CD14-positive monocyte (primary cell): ENCODE measurements around the gene NTRK3. TPM values are rescaled to one million over a fixed set of nuclear protein-coding genes. Genes with fewer than 3 reads are reported as not detected.

ENCODE experiments used
- DNase-seq, 3 donors: peaks; one replicate each; pipeline ENCODE4 v3.0.0-alpha.2; 2011 to 2022
- H2AFZ ChIP-seq: 2 replicates; pipeline ENCODE4 v1.6.0; 2012; ENCODE audit warnings: mild to moderate bottlenecking, low read depth, low read length, inconsistent platforms; ENCODE audit not compliant: insufficient read depth, poor library complexity, severe bottlenecking
- H3K27ac ChIP-seq, 2 donors: 1 replicate in 1 of 2; 2 replicates in 1 of 2; pipeline ENCODE4 v1.5.1; 2012 to 2013; ENCODE audit warnings: low read length in 2 of 2, control low read depth in 1 of 2, inconsistent platforms in 1 of 2, low read depth in 1 of 2, mild to moderate bottlenecking in 1 of 2
- H3K27me3 ChIP-seq, 2 donors: one replicate each; pipeline versions ENCODE4 v1.6.0 to v1.6.1; 2011 to 2013; ENCODE audit warnings: low read length in 2 of 2; ENCODE audit not compliant: control insufficient read depth in 2 of 2, insufficient read depth in 2 of 2
- H3K36me3 ChIP-seq, 2 donors: replicated peaks in 1 of 2; 1 replicate in 1 of 2; 2 replicates in 1 of 2; pipeline versions ENCODE4 v1.5.1 to v1.6.1; 2012 to 2013; ENCODE audit warnings: low read length in 2 of 2, control low read depth in 1 of 2, inconsistent platforms in 1 of 2, mild to moderate bottlenecking in 1 of 2; ENCODE audit not compliant: insufficient read depth in 2 of 2, control insufficient read depth in 1 of 2
- H3K4me1 ChIP-seq, 2 donors: 1 replicate in 1 of 2; 2 replicates in 1 of 2; pipeline versions ENCODE4 v1.5.1 to v1.6.1; 2012 to 2013; ENCODE audit warnings: low read length in 2 of 2, control low read depth in 1 of 2, inconsistent platforms in 1 of 2, mild to moderate bottlenecking in 1 of 2, moderate library complexity in 1 of 2; ENCODE audit not compliant: insufficient read depth in 2 of 2, control insufficient read depth in 1 of 2
- H3K4me2 ChIP-seq: replicated peaks from 2 replicates; pipeline ENCODE3; 2012; ENCODE audit warnings: low read length, moderate library complexity, mild to moderate bottlenecking; ENCODE audit not compliant: poor library complexity, severe bottlenecking; ENCODE audit errors: extremely low read depth
- H3K4me3 ChIP-seq, 3 experiments: fragments of 200-600 bp in 1 of 3; sonication (generic) in 1 of 3; replicated peaks in 1 of 3; 1 replicate in 2 of 3; 2 replicates in 1 of 3; pipeline ENCODE4 v1.5.1; 2011 to 2013; ENCODE audit warnings: low read length in 3 of 3, mild to moderate bottlenecking in 3 of 3, control low read depth in 2 of 3, low read depth in 2 of 3, inconsistent platforms in 1 of 3, moderate library complexity in 1 of 3
- H3K79me2 ChIP-seq: 2 replicates; pipeline ENCODE4 v1.6.0; 2012; ENCODE audit warnings: mild to moderate bottlenecking, control low read depth, inconsistent platforms, low read length, moderate library complexity; ENCODE audit not compliant: insufficient read depth
- H3K9ac ChIP-seq: 2 replicates; pipeline ENCODE4 v1.6.0; 2017; ENCODE audit warnings: low read length, mild to moderate bottlenecking; ENCODE audit not compliant: insufficient read depth, poor library complexity, severe bottlenecking
- H3K9me3 ChIP-seq, 2 donors: replicated peaks in 1 of 2; 1 replicate in 1 of 2; 2 replicates in 1 of 2; pipeline versions ENCODE4 v1.5.1 to v1.6.1; 2012 to 2013; ENCODE audit warnings: low read length in 2 of 2, control low read depth in 1 of 2; ENCODE audit not compliant: control insufficient read depth in 1 of 2, insufficient read depth in 1 of 2
- H4K20me1 ChIP-seq: 2 replicates; pipeline ENCODE4 v1.6.0; 2012; ENCODE audit warnings: mild to moderate bottlenecking, low read length, control low read depth, moderate library complexity; ENCODE audit not compliant: insufficient read depth
- H3K27ac Mint-ChIP-seq, 7 donors: one replicate each; pipeline ENCODE4 v1.8.0; 2020; ENCODE audit warnings: mild to moderate bottlenecking in 7 of 7, mixed read lengths in 7 of 7, moderate library complexity in 6 of 7, inconsistent platforms in 2 of 7
- H3K27me3 Mint-ChIP-seq, 3 donors: one replicate each; pipeline ENCODE4 v1.8.0; 2021 to 2022; ENCODE audit warnings: low read depth in 3 of 3, mild to moderate bottlenecking in 3 of 3, mixed read lengths in 3 of 3, moderate library complexity in 3 of 3, inconsistent platforms in 1 of 3
- H3K36me3 Mint-ChIP-seq, 2 donors: one replicate each; pipeline ENCODE4 v1.8.0; 2020; ENCODE audit warnings: mixed read lengths in 2 of 2, inconsistent platforms in 1 of 2, mild to moderate bottlenecking in 1 of 2
- H3K4me1 Mint-ChIP-seq: one replicate; pipeline ENCODE4 v1.8.0; 2020; ENCODE audit warnings: mild to moderate bottlenecking, mixed read lengths
- H3K4me3 Mint-ChIP-seq, 2 donors: one replicate each; pipeline ENCODE4 v1.8.0; 2020; ENCODE audit warnings: mild to moderate bottlenecking in 2 of 2, mixed read lengths in 2 of 2, moderate library complexity in 1 of 2
- H3K9me3 Mint-ChIP-seq, 7 donors: one replicate each; pipeline ENCODE4 v1.8.0; 2020 to 2022; ENCODE audit warnings: mixed read lengths in 7 of 7, mild to moderate bottlenecking in 6 of 7, moderate library complexity in 6 of 7, inconsistent platforms in 2 of 7
- WGBS: methylation state at CpG from one replicate; pipeline ENCODE4 v1.1.5; 2013; ENCODE audit warnings: missing lambda C conversion rate; ENCODE audit not compliant: insufficient coverage; 5-methylcytosine and 5-hydroxymethylcytosine counted together
- intact Hi-C, 2 donors: fragments of 100-400 bp; cut with micrococcal nuclease; formaldehyde crosslinking; loops; one replicate each; pipeline versions ENCODE4 v1.15.0 to v1.15.1; 2023
- polyA plus RNA-seq, 3 donors: library from polyadenylated mRNA; depleted of rRNA in 1 of 3; unstranded in 2 of 3; stranded (reverse) in 1 of 3; fragments of 300-500 nt in 2 of 3; fragments of >200 nt in 1 of 3; fragmentation: Illumina TruSeq in 2 of 3; gene quantifications; 1 replicate in 2 of 3; 2 replicates in 1 of 3; pipeline ENCODE4 v1.2.3, GENCODE V29; 2012 to 2021
- TF ChIP-seq, protein P1 (sequence below): fragments of 200-600 bp; IDR thresholded peaks from one replicate; pipeline ENCODE4 v1.8.0; 2022; ENCODE audit warnings: antibody characterized with exemption, mild to moderate bottlenecking

Gene NTRK3
- polyA plus RNA-seq, 3 donors, result not detected

DNA sequence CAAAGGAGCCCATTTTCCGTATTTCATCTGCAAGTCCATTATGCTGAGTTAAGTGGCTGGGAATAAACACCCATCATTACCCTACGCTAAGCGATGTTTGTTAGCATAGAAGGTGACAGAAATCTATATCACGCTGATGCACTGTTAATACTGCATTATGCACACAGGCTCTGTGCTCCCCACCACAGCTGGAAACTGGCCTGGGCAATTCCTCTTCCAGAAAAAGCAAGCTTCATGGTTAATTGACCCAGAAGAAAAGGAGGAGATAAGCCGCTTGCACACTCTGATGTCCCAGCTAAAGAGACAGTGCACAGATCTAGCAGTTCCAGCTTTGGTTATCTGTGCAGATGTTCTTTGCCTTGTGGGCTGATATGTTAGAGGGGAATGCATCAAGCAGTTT is 232.6 kb downstream of the NTRK3 start:
- WGBS, result 100% methylated on average over 1 of the region's 5 CpGs
- Histone ChIP-seq H3K79me2 (no peaks in the 10 kb centered on the region), H3K27ac (no peak overlapping the region), H3K9me3 (no peaks in the 10 kb centered on the region), H3K9ac (no peak overlapping the region), H4K20me1 (no peaks in the 10 kb centered on the region), H3K4me1 (no peaks in the 10 kb centered on the region), H2AFZ (no peak overlapping the region), H3K4me3 (no peak overlapping the region), H3K27me3 (no peaks in the 10 kb centered on the region), H3K36me3 (no peaks in the 10 kb centered on the region), H3K4me2 (no peak overlapping the region)
- intact Hi-C loops, result no loop called here
- Mint-ChIP-seq H3K9me3 (peaks cover 0 to 12% (median 5%) of the 10 kb centered on the region in 7 donors), H3K36me3 (no peaks in the 10 kb centered on the region), H3K27me3 (peaks cover 0 to 3% (median 0%) of the 10 kb centered on the region in 3 donors), H3K4me3 (no peak overlapping the region), H3K27ac (no peak overlapping the region), H3K4me1 (no peaks in the 10 kb centered on the region)
- TF ChIP-seq, protein P1, sequence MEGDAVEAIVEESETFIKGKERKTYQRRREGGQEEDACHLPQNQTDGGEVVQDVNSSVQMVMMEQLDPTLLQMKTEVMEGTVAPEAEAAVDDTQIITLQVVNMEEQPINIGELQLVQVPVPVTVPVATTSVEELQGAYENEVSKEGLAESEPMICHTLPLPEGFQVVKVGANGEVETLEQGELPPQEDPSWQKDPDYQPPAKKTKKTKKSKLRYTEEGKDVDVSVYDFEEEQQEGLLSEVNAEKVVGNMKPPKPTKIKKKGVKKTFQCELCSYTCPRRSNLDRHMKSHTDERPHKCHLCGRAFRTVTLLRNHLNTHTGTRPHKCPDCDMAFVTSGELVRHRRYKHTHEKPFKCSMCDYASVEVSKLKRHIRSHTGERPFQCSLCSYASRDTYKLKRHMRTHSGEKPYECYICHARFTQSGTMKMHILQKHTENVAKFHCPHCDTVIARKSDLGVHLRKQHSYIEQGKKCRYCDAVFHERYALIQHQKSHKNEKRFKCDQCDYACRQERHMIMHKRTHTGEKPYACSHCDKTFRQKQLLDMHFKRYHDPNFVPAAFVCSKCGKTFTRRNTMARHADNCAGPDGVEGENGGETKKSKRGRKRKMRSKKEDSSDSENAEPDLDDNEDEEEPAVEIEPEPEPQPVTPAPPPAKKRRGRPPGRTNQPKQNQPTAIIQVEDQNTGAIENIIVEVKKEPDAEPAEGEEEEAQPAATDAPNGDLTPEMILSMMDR, result no peak
- DNase-seq, result no peak

- Mint-ChIP-seq H3K27me3 (peaks cover 0 to 3% (median 0%) of the 10 kb centered on the region in 3 donors), H3K4me1 (no peaks in the 10 kb centered on the region), H3K27ac (no peak overlapping the region), H3K36me3 (no peaks in the 10 kb centered on the region), H3K9me3 (peaks cover 0 to 12% (median 5%) of the 10 kb centered on the region in 7 donors), H3K4me3 (no peak overlapping the region)
- no peaks in the 10 kb centered on the region for H3K79me2 ChIP-seq
- H3K27ac ChIP-seq, result no peak overlapping the region
- TF ChIP-seq, protein P1, result no peak
- H2AFZ ChIP-seq, result no peak overlapping the region
- H3K9ac ChIP-seq, result no peak overlapping the region
- no peaks in the 10 kb centered on the region for H3K9me3 ChIP-seq
- H3K4me1 ChIP-seq, result no peaks in the 10 kb centered on the region
- intact Hi-C loops, result no loop called here
- no peak for DNase-seq
- H3K27me3 ChIP-seq, result no peaks in the 10 kb centered on the region
- no peaks in the 10 kb centered on the region for H3K36me3 ChIP-seq
- H4K20me1 ChIP-seq, result no peaks in the 10 kb centered on the region
- H3K4me3 ChIP-seq, result no peak overlapping the region
- H3K4me2 ChIP-seq, result no peak overlapping the region
- 100% methylated on average over 1 of the region's 2 CpGs for WGBS
Measured at GRCh38 chr15:88022716-88023115, 233.8 kb downstream of the NTRK3 start.
